HG03342 (cell line): Measurements from ENCODE around the gene FAM72A.
"Not testable (repeated sequence)": the region's sequence is repeated elsewhere in the genome, so short reads cannot be mapped to it uniquely, and the experiment has no call there.

Experiments used
- ATAC-seq: cut with Tn5 transposase; IDR thresholded peaks from one replicate; pipeline ENCODE4 v1.9.1; 2021; ENCODE audit warnings: mild to moderate bottlenecking, moderate library complexity; ENCODE audit not compliant: unreplicated experiment

The FAM72A gene

GRCh38 chr1:206202789-206203363 is at the start of gene FAM72A:
Gene FAM72A, minus strand, starts transcription at chr1:206202839. Its CDS starts 814 bp downstream, at chr1:206202025.
- ATAC-seq = peak; percentile 88

GRCh38 chr1:206250953-206251681 is 48.5 kb upstream of the FAM72A start:
- not testable (repeated sequence) for ATAC-seq

GRCh38 chr1:206246129-206246886 is 43.7 kb upstream of the FAM72A start:
- not testable (repeated sequence) for ATAC-seq

- not testable (repeated sequence) for ATAC-seq
Measured at GRCh38 chr1:206245479-206245878, 42.8 kb upstream of the FAM72A start.

GRCh38 chr1:206243335-206243734 is 40.7 kb upstream of the FAM72A start:
- peak; percentile 96 for ATAC-seq

- peak; percentile 61 for ATAC-seq
Measured at GRCh38 chr1:206240288-206240687, 37.6 kb upstream of the FAM72A start.

- not testable (repeated sequence) for ATAC-seq
Measured at GRCh38 chr1:206235190-206235589, 32.6 kb upstream of the FAM72A start.

GRCh38 chr1:206234189-206234916 is 31.7 kb upstream of the FAM72A start:
- not testable (repeated sequence) for ATAC-seq

- ATAC-seq = peak; percentile 70
Measured at GRCh38 chr1:206232970-206233645, 30.5 kb upstream of the FAM72A start.

- ATAC-seq = not testable (repeated sequence)
Measured at GRCh38 chr1:206231989-206232388, 29.4 kb upstream of the FAM72A start.

GRCh38 chr1:206229286-206229685 is 26.6 kb upstream of the FAM72A start:
- not testable (repeated sequence) for ATAC-seq

- not testable (repeated sequence) for ATAC-seq
Measured at GRCh38 chr1:206226886-206227285, 24.2 kb upstream of the FAM72A start.

GRCh38 chr1:206225386-206225785 is 22.7 kb upstream of the FAM72A start:
- not testable (repeated sequence) for ATAC-seq

- ATAC-seq = not testable (repeated sequence)
Measured at GRCh38 chr1:206224190-206224776, 21.6 kb upstream of the FAM72A start.

GRCh38 chr1:206221585-206221984 is 18.9 kb upstream of the FAM72A start:
- ATAC-seq = not testable (repeated sequence)

GRCh38 chr1:206220332-206221000 is 17.8 kb upstream of the FAM72A start:
- ATAC-seq = not testable (repeated sequence)

GRCh38 chr1:206219514-206220331 is 17.1 kb upstream of the FAM72A start:
- not testable (repeated sequence) for ATAC-seq

GRCh38 chr1:206218765-206219164 is 16.1 kb upstream of the FAM72A start:
- not testable (repeated sequence) for ATAC-seq
